ENCODE data around the gene SPCS2.
"Not testable (repeated sequence)": the region's sequence is repeated elsewhere in the genome, so short reads cannot be mapped to it uniquely, and the experiment has no call there.

SPCS2 gene

GRCh38 chr11:74950374-74950969 lies 1.4 kb downstream of the SPCS2 start:
- DNase-seq (ENCODE audit: low read depth in 2 of 2): no peak

GRCh38 chr11:74951226-74951625 lies 2.2 kb downstream of the SPCS2 start:
- no peak for DNase-seq (ENCODE audit: low read depth in 2 of 2)

- DNase-seq (ENCODE audit: low read depth in 2 of 2): no peak
These were observed 3.7 kb downstream of the SPCS2 start for GRCh38 chr11:74952752-74953151.

GRCh38 chr11:74953451-74953850 lies 4.4 kb downstream of the SPCS2 start:
- DNase-seq (ENCODE audit: low read depth in 2 of 2): no peak

- DNase-seq (ENCODE audit: low read depth in 2 of 2): no peak
These were observed 5.1 kb downstream of the SPCS2 start for GRCh38 chr11:74954199-74954598.

GRCh38 chr11:74956397-74957015 lies 7.4 kb downstream of the SPCS2 start:
- DNase-seq (ENCODE audit: low read depth in 2 of 2): no peak

- no peak for DNase-seq (ENCODE audit: low read depth in 2 of 2)
These were observed 9.0 kb downstream of the SPCS2 start for GRCh38 chr11:74957937-74958629.

- DNase-seq (ENCODE audit: low read depth in 2 of 2): not testable (repeated sequence)
These were observed 11.1 kb downstream of the SPCS2 start for GRCh38 chr11:74960128-74960527.

GRCh38 chr11:74966651-74967050 lies 17.6 kb downstream of the SPCS2 start:
- no peak for DNase-seq (ENCODE audit: low read depth in 2 of 2)

- DNase-seq (ENCODE audit: low read depth in 2 of 2): no peak
These were observed 21.9 kb downstream of the SPCS2 start for GRCh38 chr11:74970852-74971395.

GRCh38 chr11:74971424-74971823 lies 22.4 kb downstream of the SPCS2 start:
- no peak for DNase-seq (ENCODE audit: low read depth in 2 of 2)

- no peak for DNase-seq (ENCODE audit: low read depth in 2 of 2)
These were observed 29.0 kb downstream of the SPCS2 start for GRCh38 chr11:74978041-74978440.

- no peak for DNase-seq (ENCODE audit: low read depth in 2 of 2)
These were observed 31.6 kb downstream of the SPCS2 start for GRCh38 chr11:74980634-74981033.

- DNase-seq (ENCODE audit: low read depth in 2 of 2): no peak
These were observed 32.8 kb downstream of the SPCS2 start for GRCh38 chr11:74981888-74982287.

- no peak for DNase-seq (ENCODE audit: low read depth in 2 of 2)
These were observed 35.0 kb downstream of the SPCS2 start for GRCh38 chr11:74984070-74984469.

GRCh38 chr11:74984730-74985129 lies 35.7 kb downstream of the SPCS2 start:
- DNase-seq (ENCODE audit: low read depth in 2 of 2): no peak

GRCh38 chr11:74988541-74989259 lies 39.6 kb downstream of the SPCS2 start, which contains the start of gene NEU3:
TSS of gene NEU3 (plus strand) at chr11:74988933. CDS start at chr11:74989061, 128 bp downstream.
- peak; percentile 75 to 78 for DNase-seq (ENCODE audit: low read depth in 2 of 2)

GRCh38 chr11:74989260-74989638 lies 40.2 kb downstream of the SPCS2 start:
- DNase-seq (ENCODE audit: low read depth in 2 of 2): no peak

- not testable (repeated sequence) for DNase-seq (ENCODE audit: low read depth in 2 of 2)
These were observed 41.1 kb downstream of the SPCS2 start for GRCh38 chr11:74990150-74990549.

- no peak for DNase-seq (ENCODE audit: low read depth in 2 of 2)
These were observed 41.9 kb downstream of the SPCS2 start for GRCh38 chr11:74990941-74991340.

GRCh38 chr11:74992852-74993251 lies 43.8 kb downstream of the SPCS2 start:
- no peak for DNase-seq (ENCODE audit: low read depth in 2 of 2)

GRCh38 chr11:75000975-75001354 lies 51.9 kb downstream of the SPCS2 start:
- no peak for DNase-seq (ENCODE audit: low read depth in 2 of 2)

Data from stimulated activated CD4-positive, alpha-beta T cell treated with anti-CD3 and anti-CD28 coated beads, Interleukin-1b, Interleukin-23, amount 100 ng/mL, for 4 hours (primary cell).